Mucosa of rectum (tissue), 2 donors: Measurements from ENCODE around the gene TRAF6.

Experiments
- H3K27ac ChIP-seq, 2 donors: one replicate each; pipeline ENCODE4 v1.7.0; 2013; ENCODE audit warnings: inconsistent platforms in 2 of 2, low read depth in 2 of 2, low read length in 2 of 2
- H3K27me3 ChIP-seq, 2 donors: one replicate each; pipeline ENCODE4 v1.7.0; 2013; ENCODE audit warnings: low read length in 2 of 2; ENCODE audit not compliant: control insufficient read depth in 2 of 2, insufficient read depth in 2 of 2
- H3K36me3 ChIP-seq, 2 donors: one replicate each; pipeline ENCODE4 v1.7.0; 2013; ENCODE audit warnings: low read length in 2 of 2; ENCODE audit not compliant: control insufficient read depth in 2 of 2, insufficient read depth in 2 of 2
- H3K4me1 ChIP-seq, 2 donors: one replicate each; pipeline ENCODE4 v1.7.0; 2013; ENCODE audit warnings: low read length in 2 of 2, mild to moderate bottlenecking in 1 of 2; ENCODE audit not compliant: control insufficient read depth in 2 of 2, insufficient read depth in 2 of 2
- H3K4me3 ChIP-seq, 2 donors: one replicate each; pipeline ENCODE4 v1.7.0; 2013; ENCODE audit warnings: low read length in 2 of 2
- H3K9ac ChIP-seq, 2 donors: one replicate each; pipeline ENCODE4 v1.7.0; 2013; ENCODE audit warnings: low read length in 2 of 2, low read depth in 1 of 2, mild to moderate bottlenecking in 1 of 2
- H3K9me3 ChIP-seq, 2 donors: one replicate each; pipeline ENCODE4 v1.7.0; 2013; ENCODE audit warnings: low read length in 2 of 2; ENCODE audit not compliant: control insufficient read depth in 2 of 2
- donor health status: healthy.
- donor health status: Normal muscosa, but diverticular disease.

The TRAF6 gene

DNA sequence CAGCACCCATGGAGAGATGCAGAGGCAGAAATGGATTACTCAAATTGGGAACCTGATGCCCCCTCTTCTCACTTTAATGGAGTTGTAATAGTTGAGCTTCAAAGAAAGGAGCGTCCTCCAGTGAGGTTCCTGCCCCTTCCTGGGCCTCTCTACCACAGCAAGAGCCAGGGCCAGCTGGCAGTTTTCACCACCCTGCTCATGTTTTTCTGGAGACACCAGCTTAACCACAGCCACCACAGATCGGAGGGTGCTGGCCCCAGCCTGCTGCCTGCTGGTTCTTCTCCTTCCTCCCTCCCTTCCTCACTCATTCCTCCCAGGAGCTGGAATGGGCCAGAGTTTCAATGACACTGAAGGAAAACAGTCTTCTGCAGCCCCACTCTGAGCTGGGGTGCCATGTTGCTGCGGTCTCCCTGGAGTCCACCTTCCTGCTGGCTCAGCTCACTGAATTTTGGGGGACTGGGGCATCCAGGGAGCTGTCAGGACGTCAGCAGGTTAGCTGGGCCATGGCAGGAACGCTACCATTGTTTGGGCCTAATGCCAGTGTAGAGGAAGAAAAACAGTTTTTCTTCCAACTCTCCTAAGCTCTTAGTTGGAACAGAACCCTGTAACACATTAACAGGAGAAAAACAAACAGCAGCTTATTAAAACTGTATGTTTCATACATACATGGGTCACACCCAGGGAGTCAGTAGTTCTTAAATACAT lies 57.7 kb downstream of the TRAF6 start:
- Histone ChIP-seq H3K36me3 (peaks cover 76 to 90% of the 10 kb centered on the region in 2 donors), H3K27ac (peak overlapping the region; percentile 4 to 35), H3K4me3 (no peak overlapping the region), H3K27me3 (no peaks in the 10 kb centered on the region), H3K9me3 (no peaks in the 10 kb centered on the region), H3K4me1 (peaks cover 36 to 38% of the 10 kb centered on the region in 2 donors), H3K9ac (no peak overlapping the region)

DNA sequence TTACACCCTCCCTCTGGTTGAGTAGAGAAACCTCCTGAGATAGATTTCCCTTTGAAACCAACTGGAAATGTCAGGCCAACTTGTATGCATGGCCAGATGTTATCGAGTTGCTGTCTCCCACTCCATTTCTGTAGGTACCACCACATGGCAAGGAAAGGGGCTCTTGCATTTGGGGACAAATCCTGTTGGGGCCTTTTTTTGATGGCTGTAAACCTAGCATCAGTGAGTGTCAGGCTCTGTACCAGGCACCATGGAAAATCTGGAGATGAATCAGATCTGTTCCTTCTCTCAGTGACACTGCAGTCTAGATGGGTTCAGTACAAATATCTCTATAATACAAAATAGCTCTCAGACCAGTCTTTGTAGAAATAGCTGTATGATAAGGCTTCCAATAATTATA lies 58.4 kb downstream of the TRAF6 start:
- Histone ChIP-seq H3K9ac (no peak overlapping the region), H3K36me3 (peaks cover 78 to 93% of the 10 kb centered on the region in 2 donors), H3K4me1 (peaks cover 35 to 38% of the 10 kb centered on the region in 2 donors), H3K27me3 (no peaks in the 10 kb centered on the region), H3K27ac (no peak overlapping the region), H3K9me3 (no peaks in the 10 kb centered on the region), H3K4me3 (no peak overlapping the region)

GRCh38 chr11:36451045-36451444 lies 59.0 kb downstream of the TRAF6 start:
- peaks cover 78 to 93% of the 10 kb centered on the region in 2 donors for H3K36me3 ChIP-seq
- no peak overlapping the region for H3K27ac ChIP-seq
- peaks cover 29 to 32% of the 10 kb centered on the region in 2 donors for H3K4me1 ChIP-seq
- no peaks in the 10 kb centered on the region for H3K27me3 ChIP-seq
- H3K4me3 ChIP-seq, result no peak overlapping the region
- no peaks in the 10 kb centered on the region for H3K9me3 ChIP-seq
- H3K9ac ChIP-seq, result no peak overlapping the region

- H3K4me3 ChIP-seq, result peak overlapping the region in 1 of 2 donors; percentile 33
- peak overlapping the region in 1 of 2 donors; percentile 56 for H3K9ac ChIP-seq
- H3K27me3 ChIP-seq, result no peaks in the 10 kb centered on the region
- H3K4me1 ChIP-seq, result peaks cover 29 to 30% of the 10 kb centered on the region in 2 donors
- no peak overlapping the region for H3K27ac ChIP-seq
- H3K9me3 ChIP-seq, result no peaks in the 10 kb centered on the region
- H3K36me3 ChIP-seq, result peaks cover 75 to 92% of the 10 kb centered on the region in 2 donors
Measured at GRCh38 chr11:36450110-36450572, 59.9 kb downstream of the TRAF6 start.

- H3K9me3 ChIP-seq, result no peaks in the 10 kb centered on the region
- peak overlapping the region in 1 of 2 donors; percentile 33 for H3K4me3 ChIP-seq
- H3K36me3 ChIP-seq, result peaks cover 71 to 87% of the 10 kb centered on the region in 2 donors
- no peaks in the 10 kb centered on the region for H3K27me3 ChIP-seq
- H3K9ac ChIP-seq, result peak overlapping the region in 1 of 2 donors; percentile 56
- H3K4me1 ChIP-seq, result peaks cover 29 to 30% of the 10 kb centered on the region in 2 donors
- H3K27ac ChIP-seq, result no peak overlapping the region
Measured at GRCh38 chr11:36449561-36450096, 60.4 kb downstream of the TRAF6 start.

- Histone ChIP-seq H3K27me3 (no peaks in the 10 kb centered on the region), H3K4me3 (no peak overlapping the region)
Measured at GRCh38 chr11:36447947-36448346, 62.1 kb downstream of the TRAF6 start.

GRCh38 chr11:36447514-36447913 lies 62.6 kb downstream of the TRAF6 start:
- Histone ChIP-seq H3K36me3 (peaks cover 58 to 86% of the 10 kb centered on the region in 2 donors), H3K27me3 (no peaks in the 10 kb centered on the region), H3K4me3 (no peak overlapping the region)

More at GRCh38 chr11:36447947-36448346, 62.1 kb downstream of the TRAF6 start:
- Histone ChIP-seq H3K27ac (no peak overlapping the region), H3K36me3 (peaks cover 60 to 83% of the 10 kb centered on the region in 2 donors), H3K4me1 (peaks cover 17 to 25% of the 10 kb centered on the region in 2 donors), H3K9me3 (no peaks in the 10 kb centered on the region), H3K9ac (no peak overlapping the region)

DNA sequence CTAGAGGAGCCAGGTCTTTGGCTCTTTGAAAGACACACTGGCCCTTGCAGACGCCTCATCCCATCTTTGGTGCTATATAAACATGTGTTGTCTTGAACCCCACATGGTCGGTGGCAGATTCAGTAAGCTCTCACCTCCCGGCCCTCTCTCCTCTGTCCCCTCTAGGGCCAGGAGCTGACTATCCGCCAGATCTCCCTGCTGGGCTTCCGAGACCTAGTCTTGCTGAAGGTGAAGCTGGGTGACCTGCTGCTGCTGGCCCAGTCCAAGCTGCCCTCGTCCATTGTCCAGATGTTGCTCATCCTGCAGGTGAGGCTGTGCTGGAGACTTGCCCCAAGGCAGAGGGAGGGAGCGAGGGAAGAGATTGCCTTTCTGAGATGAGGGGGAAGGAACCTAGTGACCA lies 63.9 kb downstream of the TRAF6 start:
- no peak overlapping the region for H3K27ac ChIP-seq
- peaks cover 53 to 74% of the 10 kb centered on the region in 2 donors for H3K36me3 ChIP-seq
- H3K9me3 ChIP-seq, result no peaks in the 10 kb centered on the region
- H3K9ac ChIP-seq, result no peak overlapping the region
- H3K4me1 ChIP-seq, result peaks cover 5 to 17% of the 10 kb centered on the region in 2 donors
- H3K4me3 ChIP-seq, result no peak overlapping the region
- H3K27me3 ChIP-seq, result no peaks in the 10 kb centered on the region

More at GRCh38 chr11:36447514-36447913, 62.6 kb downstream of the TRAF6 start:
- no peak overlapping the region for H3K27ac ChIP-seq
- no peaks in the 10 kb centered on the region for H3K9me3 ChIP-seq
- H3K4me1 ChIP-seq, result peaks cover 13 to 23% of the 10 kb centered on the region in 2 donors
- no peak overlapping the region for H3K9ac ChIP-seq

- Histone ChIP-seq H3K4me1 (no peaks in the 10 kb centered on the region), H3K36me3 (peaks cover 54 to 74% of the 10 kb centered on the region in 2 donors), H3K27me3 (no peaks in the 10 kb centered on the region), H3K4me3 (no peak overlapping the region), H3K9me3 (no peaks in the 10 kb centered on the region), H3K9ac (no peak overlapping the region), H3K27ac (no peak overlapping the region)
Measured at GRCh38 chr11:36443661-36444060, 66.4 kb downstream of the TRAF6 start.

- H3K4me3 ChIP-seq, result no peak overlapping the region
- H3K27me3 ChIP-seq, result no peaks in the 10 kb centered on the region
- H3K9ac ChIP-seq, result no peak overlapping the region
- no peaks in the 10 kb centered on the region for H3K4me1 ChIP-seq
- peaks cover 55 to 69% of the 10 kb centered on the region in 2 donors for H3K36me3 ChIP-seq
- no peak overlapping the region for H3K27ac ChIP-seq
- no peaks in the 10 kb centered on the region for H3K9me3 ChIP-seq
Measured at GRCh38 chr11:36441610-36442208, 68.4 kb downstream of the TRAF6 start.
